Osteocyte (in vitro differentiated cells): ENCODE data around the gene OR7A10. TPM values are rescaled to one million over a fixed set of nuclear protein-coding genes. Genes with fewer than 3 reads are reported as not detected.

Source experiments
- DNase-seq: peaks from one replicate; pipeline ENCODE4 v3.0.0; 2021; ENCODE audit warnings: mixed read lengths; ENCODE audit not compliant: unreplicated experiment; ENCODE audit errors: extremely low spot score
- H3K27ac Mint-ChIP-seq: one replicate; pipeline ENCODE4 v1.8.0; 2021; ENCODE audit warnings: mild to moderate bottlenecking, mixed read lengths; ENCODE audit not compliant: unreplicated experiment
- H3K27me3 Mint-ChIP-seq: one replicate; pipeline ENCODE4 v1.8.0; 2021; ENCODE audit warnings: mixed read lengths; ENCODE audit not compliant: unreplicated experiment
- H3K36me3 Mint-ChIP-seq: one replicate; pipeline ENCODE4 v1.8.0; 2021; ENCODE audit warnings: mixed read lengths; ENCODE audit not compliant: unreplicated experiment
- H3K4me1 Mint-ChIP-seq: one replicate; pipeline ENCODE4 v1.8.0; 2021; ENCODE audit warnings: mixed read lengths; ENCODE audit not compliant: unreplicated experiment
- H3K4me3 Mint-ChIP-seq: one replicate; pipeline ENCODE4 v1.8.0; 2021; ENCODE audit warnings: mild to moderate bottlenecking, moderate library complexity, mixed read lengths; ENCODE audit not compliant: unreplicated experiment
- H3K9me3 Mint-ChIP-seq: one replicate; pipeline ENCODE4 v1.8.0; 2021; ENCODE audit warnings: mixed read lengths; ENCODE audit not compliant: unreplicated experiment
- CTCF ChIP-seq: fragments of 200-600 bp; sonication (generic); IDR thresholded peaks from 2 replicates; pipeline ENCODE4 v1.5.0; 2021; ENCODE audit warnings: antibody characterized with exemption, mild to moderate bottlenecking, moderate library complexity
- total RNA-seq: library from RNA; stranded (reverse); gene quantifications from 2 replicates; pipeline ENCODE4 v1.2.1, GENCODE V29; 2021

Gene OR7A10
- total RNA-seq, 1 donor from 2014 or later = not detected

- Mint-ChIP-seq H3K4me1 (no peaks in the 10 kb centered on the region), H3K36me3 (no peaks in the 10 kb centered on the region), H3K27ac (no peak within 1 kb of the TSS), H3K27me3 (no peaks in the 10 kb centered on the region), H3K9me3 (no peaks in the 10 kb centered on the region), H3K4me3 (no peak within 1 kb of the TSS)
- no peak for DNase-seq
- no peak for TF ChIP-seq CTCF
Observed at GRCh38 chr19:14835011-14835410, 13.7 kb downstream of the OR7A10 start, which contains the start of the genes OR7A5 and OR7C1. TSS of gene OR7A5 (minus strand) at chr19:14835185. CDS start at chr19:14828241, 6,944 bp downstream. TSS of gene OR7C1 (minus strand) at chr19:14835185. CDS start at chr19:14800136, 35,049 bp downstream.

GRCh38 chr19:14830702-14831101, 18.0 kb downstream of the OR7A10 start:
- Mint-ChIP-seq H3K27ac (no peak overlapping the region), H3K4me1 (no peaks in the 10 kb centered on the region), H3K4me3 (no peak overlapping the region), H3K36me3 (no peaks in the 10 kb centered on the region), H3K27me3 (no peaks in the 10 kb centered on the region), H3K9me3 (no peaks in the 10 kb centered on the region)
- no peak for DNase-seq
- no peak for TF ChIP-seq CTCF

GRCh38 chr19:14826006-14826405, 22.7 kb downstream of the OR7A10 start:
- Mint-ChIP-seq H3K4me1 (no peaks in the 10 kb centered on the region), H3K4me3 (no peak overlapping the region), H3K27ac (no peak overlapping the region), H3K36me3 (no peaks in the 10 kb centered on the region), H3K9me3 (no peaks in the 10 kb centered on the region), H3K27me3 (no peaks in the 10 kb centered on the region)
- TF ChIP-seq CTCF = no peak
- no peak for DNase-seq

DNA sequence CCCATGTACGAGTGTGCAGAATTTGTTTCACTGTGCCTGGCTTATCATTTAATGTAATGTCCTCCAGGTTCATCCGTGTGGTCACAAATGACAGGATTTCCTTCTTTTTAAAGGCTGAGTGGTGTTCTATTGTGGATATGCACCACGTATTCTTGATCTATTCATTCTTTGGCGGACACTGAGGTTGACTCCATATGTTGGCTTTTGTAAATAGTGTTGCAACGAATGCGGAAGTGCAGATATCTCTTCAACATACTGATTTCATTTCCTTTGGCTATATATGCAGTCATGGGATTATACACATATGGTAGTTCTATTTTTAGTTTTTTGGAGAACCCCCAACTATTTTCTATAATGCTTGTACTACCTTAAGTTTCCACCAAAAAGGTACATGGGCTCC, 26.8 kb downstream of the OR7A10 start:
- no peak overlapping the region for H3K4me3 Mint-ChIP-seq
- DNase-seq = no peak
- no peaks in the 10 kb centered on the region for H3K27me3 Mint-ChIP-seq
- no peaks in the 10 kb centered on the region for H3K4me1 Mint-ChIP-seq
- H3K27ac Mint-ChIP-seq = no peak overlapping the region
- peaks cover under 1% of the 10 kb centered on the region for H3K9me3 Mint-ChIP-seq
- TF ChIP-seq CTCF = no peak
- H3K36me3 Mint-ChIP-seq = no peaks in the 10 kb centered on the region

DNA sequence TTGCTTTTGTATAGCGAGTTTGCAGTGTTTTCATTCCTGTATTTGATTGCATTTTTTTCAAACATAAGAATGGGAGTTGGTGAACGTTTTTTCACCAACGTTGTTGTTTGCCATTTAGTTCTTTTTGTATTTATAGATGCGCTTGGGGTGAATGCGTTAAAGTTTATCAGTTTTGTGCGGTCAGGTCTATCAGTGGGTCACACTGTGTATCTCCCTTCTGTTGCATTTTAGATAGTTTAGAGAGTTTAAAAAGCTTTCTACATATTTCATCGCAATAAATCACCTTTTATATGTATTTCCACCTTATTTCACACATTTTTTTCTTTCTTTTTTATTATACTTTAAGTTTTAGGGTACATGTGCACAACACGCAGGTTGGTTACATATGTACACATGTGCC, 30.1 kb downstream of the OR7A10 start:
- H3K27ac Mint-ChIP-seq = no peak overlapping the region
- no peaks in the 10 kb centered on the region for H3K4me1 Mint-ChIP-seq
- TF ChIP-seq CTCF = no peak
- H3K9me3 Mint-ChIP-seq = peaks cover 5% of the 10 kb centered on the region
- H3K36me3 Mint-ChIP-seq = no peaks in the 10 kb centered on the region
- no peak for DNase-seq
- no peaks in the 10 kb centered on the region for H3K27me3 Mint-ChIP-seq
- H3K4me3 Mint-ChIP-seq = no peak overlapping the region
